ENCODE data around the gene CPNE4.

CPNE4 gene

DNA sequence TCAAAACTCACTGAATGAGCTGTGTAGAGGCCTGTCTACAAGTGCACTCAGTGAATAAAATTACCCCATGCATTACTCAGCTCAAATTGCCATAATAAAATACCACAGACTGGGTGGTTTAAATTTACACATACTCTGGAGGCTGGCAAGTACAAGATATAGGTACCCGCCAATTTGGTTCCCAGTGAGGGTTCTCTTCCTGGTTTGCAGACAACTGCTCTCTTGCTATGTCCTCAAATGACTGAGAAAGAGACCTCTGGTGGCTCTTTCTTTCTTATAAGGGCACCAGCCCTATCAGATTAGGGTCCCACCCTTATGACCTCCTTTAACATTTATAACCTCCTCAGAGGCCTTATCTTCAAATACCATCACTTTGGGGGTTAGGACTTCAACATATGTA, 237.0 kb downstream of the CPNE4 start:
- TF ChIP-seq CTCF (IDR thresholded peaks at IDR 0.05; ENCODE audit: borderline replicate concordance, insufficient read depth, low read depth, low read length): no peak
- no peak overlapping the region for H3K4me3 ChIP-seq (ENCODE audit: low read depth, low read length)

DNA sequence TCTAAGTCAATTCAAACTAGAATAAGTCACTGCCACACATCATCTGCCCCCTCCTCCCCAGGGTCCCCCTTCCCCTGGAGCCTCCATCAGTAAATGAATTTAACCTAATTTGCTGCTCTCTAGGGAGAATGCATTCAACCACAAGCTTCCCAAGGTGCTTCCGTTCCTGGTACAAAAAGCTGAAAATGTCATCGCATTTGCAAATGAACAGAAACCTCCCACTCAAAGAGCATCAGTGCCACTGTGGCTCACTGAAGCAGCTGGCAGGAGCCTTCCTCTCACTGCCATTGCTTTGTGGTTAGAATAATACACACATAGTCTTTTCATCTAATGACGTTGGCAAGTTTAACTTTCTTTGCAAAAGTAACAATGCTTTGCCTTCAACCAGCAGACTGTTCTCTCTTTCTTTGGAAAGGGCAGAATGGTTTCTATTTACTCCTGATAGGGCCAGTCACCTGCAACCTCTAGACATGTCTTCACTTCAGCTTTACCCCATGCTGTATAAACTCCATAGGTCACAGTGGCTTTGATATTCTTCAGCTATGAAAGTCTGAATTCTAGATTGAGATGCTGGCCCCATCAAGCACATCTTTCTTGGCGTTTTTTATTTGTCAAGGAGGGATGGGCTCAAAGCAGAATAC, 238.1 kb downstream of the CPNE4 start:
- no peak overlapping the region for H3K4me3 ChIP-seq (ENCODE audit: low read depth, low read length)
- TF ChIP-seq CTCF (IDR thresholded peaks at IDR 0.05; ENCODE audit: borderline replicate concordance, insufficient read depth, low read depth, low read length): no peak

DNA sequence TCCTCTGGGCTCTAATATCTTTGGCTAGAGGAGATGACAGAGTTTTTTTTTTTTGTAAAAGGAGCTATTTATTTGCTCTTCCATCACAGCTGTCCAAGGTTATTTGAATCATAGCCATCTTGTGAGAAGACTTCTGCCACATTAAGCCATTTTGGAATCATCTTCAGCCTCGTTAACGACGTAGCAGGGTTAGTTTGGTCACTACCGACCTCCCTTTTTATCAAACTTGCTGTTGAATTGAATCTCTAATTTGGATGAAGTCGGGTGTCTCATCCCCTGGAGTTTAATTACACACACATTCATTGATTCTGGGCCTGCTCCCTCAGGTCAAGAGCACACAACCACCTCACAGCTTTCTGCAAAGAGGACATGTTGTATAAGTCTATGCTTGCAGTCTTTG, 238.7 kb downstream of the CPNE4 start:
- H3K4me3 ChIP-seq (ENCODE audit: low read depth, low read length): no peak overlapping the region
- TF ChIP-seq CTCF (IDR thresholded peaks at IDR 0.05; ENCODE audit: borderline replicate concordance, insufficient read depth, low read depth, low read length): no peak

GRCh38 chr3:131795390-131796090, 239.3 kb downstream of the CPNE4 start:
- no peak for TF ChIP-seq CTCF (IDR thresholded peaks at IDR 0.05; ENCODE audit: borderline replicate concordance, insufficient read depth, low read depth, low read length)
- H3K4me3 ChIP-seq (ENCODE audit: low read depth, low read length): no peak overlapping the region

DNA sequence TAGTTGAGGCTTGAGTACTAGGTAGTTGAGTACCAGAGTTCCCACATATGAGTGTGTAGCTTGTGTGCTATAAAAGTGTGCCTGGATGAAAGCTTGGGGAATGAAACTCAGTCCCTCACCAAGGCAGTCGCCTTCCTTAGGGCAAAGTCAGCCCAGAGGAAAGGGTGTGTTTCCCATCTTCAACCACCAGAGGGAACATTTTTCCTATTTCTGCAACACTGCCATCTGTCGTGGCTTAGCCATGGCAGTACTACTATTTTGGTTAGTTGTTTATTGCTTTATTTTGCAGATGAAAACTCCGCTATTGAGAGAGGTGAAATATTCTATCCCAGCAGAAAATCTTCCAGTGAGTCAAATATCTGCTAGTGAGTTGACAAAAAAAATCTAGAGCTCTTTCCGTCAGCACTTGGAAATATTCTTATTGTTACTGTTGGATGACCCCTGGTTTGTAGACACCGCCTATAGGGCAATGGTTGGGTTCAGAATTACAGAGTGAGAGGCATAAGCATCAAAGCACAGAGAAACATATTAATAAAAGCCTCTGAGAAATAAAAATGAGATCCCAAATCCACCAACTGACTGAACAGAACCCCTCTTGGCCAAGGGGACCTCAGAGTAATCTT, 239.9 kb downstream of the CPNE4 start:
- no peak overlapping the region for H3K4me3 ChIP-seq (ENCODE audit: low read depth, low read length)
- peak; percentile 72 for TF ChIP-seq CTCF (IDR thresholded peaks at IDR 0.05; ENCODE audit: borderline replicate concordance, insufficient read depth, low read depth, low read length)

- no peak for TF ChIP-seq CTCF (IDR thresholded peaks at IDR 0.05; ENCODE audit: borderline replicate concordance, insufficient read depth, low read depth, low read length)
Observed at GRCh38 chr3:131793870-131794269, 240.9 kb downstream of the CPNE4 start.

DNA sequence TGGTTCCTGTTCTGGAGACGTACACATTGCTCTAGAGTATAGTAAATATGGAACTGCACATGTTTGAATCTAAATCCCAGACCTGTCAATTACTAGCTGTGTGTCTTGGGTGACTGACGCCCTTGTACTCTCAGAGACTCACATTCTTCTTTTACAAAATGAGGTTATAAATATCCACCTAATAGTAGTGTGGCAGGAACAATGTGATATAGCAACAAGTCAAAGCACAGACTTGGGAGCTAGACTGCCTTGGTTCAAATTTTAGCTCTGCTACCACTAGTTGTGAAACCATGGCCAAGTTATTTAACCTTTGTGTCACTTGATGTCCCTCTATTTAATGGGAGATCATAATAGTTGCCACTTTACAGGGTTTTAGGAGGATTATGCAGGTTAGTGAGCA, 245.6 kb downstream of the CPNE4 start:
- no peak overlapping the region for H3K4me3 ChIP-seq (ENCODE audit: low read depth, low read length)
- TF ChIP-seq CTCF (IDR thresholded peaks at IDR 0.05; ENCODE audit: borderline replicate concordance, insufficient read depth, low read depth, low read length): no peak

More at GRCh38 chr3:131793870-131794269, 240.9 kb downstream of the CPNE4 start:
- H3K4me3 ChIP-seq (ENCODE audit: low read depth, low read length): no peak overlapping the region
